Measurements from ENCODE around the gene SEL1L2.

Gene SEL1L2

GRCh38 chr20:13934992-13935894 lies 55.2 kb downstream of the SEL1L2 start:
- DNase-seq (ENCODE audit: low read depth in 1 of 2, low spot score in 1 of 2), result no peak

DNA sequence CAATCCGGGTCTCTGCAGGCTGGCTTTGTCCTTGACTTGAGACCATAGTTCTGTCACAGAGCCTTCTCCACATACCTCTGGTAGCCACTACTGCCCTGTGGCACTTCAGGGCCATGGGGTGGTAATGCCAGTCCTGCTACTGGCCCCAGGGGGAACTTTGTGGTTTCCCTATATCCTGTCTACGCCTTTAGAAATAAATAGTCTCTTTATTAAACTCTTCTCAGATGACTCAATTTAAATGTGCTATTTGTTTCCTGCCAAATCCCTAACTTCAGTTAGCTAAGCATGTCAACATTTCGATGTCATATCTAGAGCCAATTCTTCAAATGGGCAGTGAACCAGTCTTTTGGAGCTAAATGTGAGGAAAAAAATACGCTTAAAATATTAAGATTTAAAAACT lies 60.1 kb downstream of the SEL1L2 start:
- no peak for DNase-seq (ENCODE audit: low read depth in 1 of 2, low spot score in 1 of 2)

GRCh38 chr20:13929836-13930235 lies 60.6 kb downstream of the SEL1L2 start:
- no peak for DNase-seq (ENCODE audit: low read depth in 1 of 2, low spot score in 1 of 2)

- no peak for DNase-seq (ENCODE audit: low read depth in 1 of 2, low spot score in 1 of 2)
Observed at GRCh38 chr20:13928901-13929300, 61.5 kb downstream of the SEL1L2 start.

DNA sequence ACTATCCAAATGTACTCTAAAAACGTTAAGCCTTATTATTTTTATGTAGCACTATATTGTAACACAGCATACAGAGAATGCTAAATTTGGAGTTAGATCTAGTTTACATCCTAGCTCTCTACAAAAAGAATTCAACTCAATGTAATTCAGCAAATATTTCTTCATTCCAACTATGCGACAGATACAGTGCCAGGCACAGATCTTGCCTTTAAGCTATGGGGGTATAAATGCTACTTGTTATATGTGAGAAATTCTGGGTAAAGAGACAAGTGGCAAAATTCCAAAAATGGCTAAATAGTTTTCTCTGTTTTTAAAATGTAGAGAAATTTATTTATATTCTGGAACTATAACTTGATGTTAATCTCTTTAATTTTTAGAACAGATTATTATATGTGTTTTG lies 63.2 kb downstream of the SEL1L2 start:
- no peak for DNase-seq (ENCODE audit: low read depth in 1 of 2, low spot score in 1 of 2)

GRCh38 chr20:13922241-13922640 lies 68.2 kb downstream of the SEL1L2 start:
- no peak for DNase-seq (ENCODE audit: low read depth in 1 of 2, low spot score in 1 of 2)

- DNase-seq (ENCODE audit: low read depth in 1 of 2, low spot score in 1 of 2), result no peak
Observed at GRCh38 chr20:13915284-13915683, 75.1 kb downstream of the SEL1L2 start.

GRCh38 chr20:13913572-13913971 lies 76.8 kb downstream of the SEL1L2 start:
- no peak for DNase-seq (ENCODE audit: low read depth in 1 of 2, low spot score in 1 of 2)

DNA sequence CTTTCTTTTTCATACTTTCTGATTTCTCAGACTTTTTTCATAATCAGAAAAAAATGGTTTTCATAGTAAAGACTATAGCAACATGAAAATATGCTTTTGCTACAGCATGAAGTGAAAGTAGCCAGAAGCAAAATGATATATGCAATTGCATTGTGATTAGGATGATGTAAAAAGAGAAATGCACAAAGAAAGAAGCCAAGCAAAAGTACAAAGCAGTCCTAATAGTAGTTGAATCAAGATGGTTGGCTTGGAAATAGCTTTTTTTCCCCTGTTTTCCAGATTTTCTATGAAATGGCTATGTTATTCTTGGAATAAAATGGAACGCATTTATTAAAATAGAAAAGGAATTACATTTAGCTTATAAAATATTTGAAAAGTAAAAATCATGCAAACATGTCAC lies 77.3 kb downstream of the SEL1L2 start:
- no peak for DNase-seq (ENCODE audit: low read depth in 1 of 2, low spot score in 1 of 2)

DNA sequence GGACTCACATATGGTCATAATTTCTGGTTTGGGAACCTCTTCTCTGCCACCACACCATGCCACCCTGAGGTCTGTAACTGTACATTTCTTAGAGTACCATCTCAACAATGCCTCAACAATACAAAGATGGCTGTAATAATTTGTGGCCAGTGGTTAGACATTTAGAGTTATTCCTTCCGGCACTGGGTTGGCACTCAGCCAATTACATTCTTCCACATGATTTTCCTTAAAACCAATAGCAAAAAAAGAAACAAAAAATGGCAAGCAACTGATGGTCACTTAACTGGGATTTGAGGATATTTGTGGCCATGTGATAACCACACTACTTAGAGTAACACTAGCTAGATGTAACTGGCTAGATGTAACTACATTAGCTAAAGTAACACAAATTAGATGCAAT lies 79.9 kb downstream of the SEL1L2 start:
- no peak for DNase-seq (ENCODE audit: low read depth in 1 of 2, low spot score in 1 of 2)

- DNase-seq (ENCODE audit: low read depth in 1 of 2, low spot score in 1 of 2), result no peak
Observed at GRCh38 chr20:13909067-13909466, 81.3 kb downstream of the SEL1L2 start.

GRCh38 chr20:13904766-13905165 lies 85.6 kb downstream of the SEL1L2 start:
- DNase-seq (ENCODE audit: low read depth in 1 of 2, low spot score in 1 of 2), result no peak

DNA sequence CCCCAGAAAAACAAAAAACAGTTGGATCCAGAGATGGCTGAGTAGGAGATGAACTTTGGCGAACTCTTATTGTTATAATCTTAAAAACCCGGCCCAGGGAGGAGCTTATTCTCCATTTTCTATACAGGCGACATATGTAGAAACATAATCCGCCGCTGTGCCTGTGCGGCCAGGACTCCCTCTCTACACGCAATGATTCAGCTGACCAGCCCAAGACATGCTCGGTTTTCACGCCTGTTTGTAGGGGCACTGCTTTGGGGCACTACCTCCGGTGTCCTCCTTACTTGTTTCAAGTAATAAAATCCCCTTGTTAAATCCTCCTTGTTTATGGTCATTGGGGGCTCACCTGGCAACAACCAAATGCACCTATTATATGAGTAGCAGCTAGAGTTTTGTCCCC lies 89.9 kb downstream of the SEL1L2 start:
- DNase-seq (ENCODE audit: low read depth in 1 of 2, low spot score in 1 of 2), result no peak

DNA sequence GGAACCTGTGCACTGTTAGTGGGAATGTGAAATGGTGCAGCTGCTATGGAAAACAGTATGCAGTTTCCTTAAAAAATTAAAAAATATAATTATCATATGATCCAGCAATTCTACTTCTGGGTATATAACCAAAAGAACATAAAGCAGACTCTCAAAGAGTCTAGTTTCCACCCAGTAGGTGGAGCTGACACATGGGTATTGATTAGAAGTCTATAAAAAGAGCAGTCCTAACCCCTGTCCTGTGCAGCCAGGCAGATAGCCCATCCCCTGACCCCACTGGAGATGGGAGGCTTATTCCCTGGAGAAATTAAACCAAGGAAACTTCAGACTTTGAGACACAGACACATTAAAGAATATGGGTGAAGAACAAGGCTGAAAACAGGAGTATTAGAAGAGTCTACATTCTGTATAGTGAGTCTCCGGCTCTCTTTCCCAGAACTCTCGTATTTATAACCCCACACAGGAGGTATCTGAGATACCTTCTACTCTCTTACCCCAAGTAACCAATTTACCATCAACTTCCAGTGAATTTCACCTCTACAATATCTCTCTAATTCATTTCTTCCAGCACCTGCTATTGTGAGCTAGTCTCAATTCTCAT lies 92.3 kb downstream of the SEL1L2 start:
- DNase-seq (ENCODE audit: low read depth in 1 of 2, low spot score in 1 of 2), result no peak

- no peak for DNase-seq (ENCODE audit: low read depth in 1 of 2, low spot score in 1 of 2)
Observed at GRCh38 chr20:13891575-13891974, 98.8 kb downstream of the SEL1L2 start.

GRCh38 chr20:13884803-13885202 lies 105.6 kb downstream of the SEL1L2 start:
- DNase-seq (ENCODE audit: low read depth in 1 of 2, low spot score in 1 of 2), result no peak

- no peak for DNase-seq (ENCODE audit: low read depth in 1 of 2, low spot score in 1 of 2)
Observed at GRCh38 chr20:13883425-13883824, 107.0 kb downstream of the SEL1L2 start.

GRCh38 chr20:13878566-13878965 lies 111.8 kb downstream of the SEL1L2 start:
- no peak for DNase-seq (ENCODE audit: low read depth in 1 of 2, low spot score in 1 of 2)

GRCh38 chr20:13877793-13878192 lies 112.6 kb downstream of the SEL1L2 start:
- no peak for DNase-seq (ENCODE audit: low read depth in 1 of 2, low spot score in 1 of 2)

DNA sequence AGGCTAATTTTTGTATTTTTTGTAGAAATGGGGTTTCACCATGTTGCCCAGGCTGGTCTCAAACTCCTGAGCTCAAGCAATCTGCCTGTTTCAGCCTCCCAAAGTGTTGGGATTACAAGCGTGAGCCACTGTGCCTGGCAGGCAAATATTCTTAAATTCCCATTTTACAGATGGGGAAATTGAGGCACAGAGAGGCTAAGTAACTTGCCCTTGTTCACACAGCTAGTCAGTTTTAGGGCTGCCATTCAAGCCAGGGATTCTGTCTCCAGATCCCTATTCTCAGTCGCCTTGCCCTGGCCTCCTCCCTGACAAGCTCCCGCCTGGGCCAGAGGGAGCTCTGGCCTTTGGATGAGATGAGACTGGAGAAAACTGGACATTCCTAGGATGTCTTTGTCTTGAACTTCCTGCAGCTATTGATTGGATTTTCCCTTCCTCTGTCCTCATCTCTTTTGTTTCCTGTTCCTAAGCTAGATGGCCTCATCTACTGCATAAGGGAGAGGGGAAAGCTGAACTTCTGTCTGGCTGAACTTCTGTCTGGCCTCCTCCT lies 115.1 kb downstream of the SEL1L2 start:
- no peak for DNase-seq (ENCODE audit: low read depth in 1 of 2, low spot score in 1 of 2)

DNA sequence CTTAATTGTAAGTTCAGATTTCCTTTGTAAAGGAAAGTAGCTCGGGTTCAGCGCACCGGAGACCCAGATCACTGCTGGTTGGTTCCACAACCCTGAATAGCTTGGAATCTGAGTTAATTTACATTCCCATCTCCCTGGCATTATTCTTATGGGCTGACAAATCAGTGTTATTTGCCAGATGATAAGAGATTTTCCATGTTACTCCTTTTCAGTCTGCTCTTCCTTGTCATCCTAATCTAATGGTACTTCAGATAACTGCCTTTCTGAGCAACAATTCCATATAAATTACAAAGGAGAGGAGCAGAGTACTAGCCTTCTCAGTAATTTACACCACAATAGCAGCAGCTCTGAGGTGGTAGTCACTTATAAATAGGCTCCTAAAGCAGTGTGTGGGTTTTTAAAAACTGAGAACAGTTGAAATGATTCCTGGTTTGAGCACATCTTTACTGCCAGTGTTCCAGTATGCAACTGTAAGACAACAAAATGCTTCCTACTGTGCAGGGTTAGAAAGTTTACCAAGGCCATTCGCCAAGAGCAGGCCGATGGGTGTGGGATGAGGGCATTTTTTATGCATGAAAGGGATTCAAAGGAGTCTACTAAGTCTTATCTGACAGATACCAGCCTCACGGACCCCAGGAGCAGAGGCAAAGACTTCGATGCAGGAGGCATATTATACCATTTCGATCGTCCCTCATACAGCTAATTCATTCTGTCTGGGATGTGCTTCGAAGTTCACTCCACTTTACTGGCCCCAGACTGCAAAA lies 115.8 kb downstream of the SEL1L2 start:
- DNase-seq (ENCODE audit: low read depth in 1 of 2, low spot score in 1 of 2), result no peak

DNA sequence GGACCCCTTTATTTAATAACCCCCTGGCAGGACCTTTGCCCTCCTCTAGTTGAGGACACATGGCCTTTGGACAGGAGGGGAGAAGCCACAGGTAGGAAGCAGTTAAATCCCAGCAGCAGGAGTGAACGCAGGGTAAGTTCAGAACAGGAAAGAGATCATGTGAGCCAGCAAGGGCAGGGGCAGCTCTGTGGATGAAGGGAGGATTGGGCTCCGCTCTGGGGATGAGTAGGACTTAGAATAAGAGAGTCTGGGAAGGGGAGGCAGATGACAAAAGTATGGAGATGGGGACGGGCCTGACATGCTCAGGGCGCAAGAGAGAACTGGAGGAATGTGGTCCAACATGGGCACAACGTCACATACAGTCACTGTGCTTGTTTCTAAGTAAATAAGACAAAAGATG lies 116.6 kb downstream of the SEL1L2 start:
- DNase-seq (ENCODE audit: low read depth in 1 of 2, low spot score in 1 of 2), result no peak

Measured in activated T-helper 1 cell treated with anti-CD3 and anti-CD28 coated beads, Interleukin-2, amount 50 U/mL, for 16 hours (primary cell).